Fibroblast of lung (primary cell): Measurements from ENCODE around the gene HRG. TPM values are rescaled to one million over a fixed set of nuclear protein-coding genes. Genes with fewer than 3 reads are reported as not detected.

Source experiments
- DNase-seq, 2 donors: peaks; one replicate each; pipeline versions ENCODE4 v3.0.0 to v3.0.0-alpha.2; 2010; ENCODE audit warnings: low read depth in 2 of 2
- H2AFZ ChIP-seq: 2 replicates; pipeline ENCODE4 v1.5.1; 2012; ENCODE audit warnings: low read length, control low read depth, inconsistent platforms
- H3K27ac ChIP-seq: 2 replicates; pipeline ENCODE4 v1.5.1; 2011; ENCODE audit warnings: low read length, control low read depth; ENCODE audit not compliant: insufficient read depth
- H3K27me3 ChIP-seq: 2 replicates; pipeline ENCODE4 v1.5.1; 2011; ENCODE audit warnings: mild to moderate bottlenecking, low read length; ENCODE audit not compliant: control insufficient read depth, insufficient read depth
- H3K36me3 ChIP-seq: 2 replicates; pipeline ENCODE4 v1.5.1; 2011; ENCODE audit warnings: low read length; ENCODE audit not compliant: control insufficient read depth, insufficient read depth
- H3K4me1 ChIP-seq: 2 replicates; pipeline ENCODE4 v1.5.1; 2011; ENCODE audit warnings: low read length; ENCODE audit not compliant: control insufficient read depth, insufficient read depth; ENCODE audit errors: extremely low read depth
- H3K4me2 ChIP-seq: 2 replicates; pipeline ENCODE4 v1.5.1; 2011; ENCODE audit warnings: low read length, control low read depth; ENCODE audit not compliant: insufficient read depth; ENCODE audit errors: extremely low read depth
- H3K4me3 ChIP-seq, 4 experiments: fragments of 200-600 bp in 1 of 4; sonication (generic) in 1 of 4; replicated peaks in 1 of 4; 2 replicates each; pipeline ENCODE4 v1.5.1; 2011 to 2016; ENCODE audit warnings: low read length in 4 of 4, low read depth in 3 of 4, mild to moderate bottlenecking in 3 of 4, control low read depth in 2 of 4, inconsistent platforms in 1 of 4, mixed read lengths in 1 of 4; ENCODE audit not compliant: insufficient read depth in 1 of 4; ENCODE audit errors: control extremely low read depth in 1 of 4
- H3K79me2 ChIP-seq: 2 replicates; pipeline ENCODE4 v1.5.1; 2012; ENCODE audit warnings: mild to moderate bottlenecking, low read length, inconsistent platforms; ENCODE audit not compliant: control insufficient read depth, insufficient read depth
- H3K9ac ChIP-seq: 2 replicates; pipeline ENCODE4 v1.5.1; 2011; ENCODE audit warnings: mild to moderate bottlenecking, low read length, control low read depth; ENCODE audit not compliant: insufficient read depth
- H3K9me3 ChIP-seq: 2 replicates; pipeline ENCODE4 v1.5.1; 2012; ENCODE audit warnings: low read depth, low read length; ENCODE audit not compliant: control insufficient read depth, insufficient read depth
- H4K20me1 ChIP-seq: 2 replicates; pipeline ENCODE4 v1.5.1; 2011; ENCODE audit warnings: low read length; ENCODE audit not compliant: control insufficient read depth, insufficient read depth; ENCODE audit errors: extremely low read depth
- EZH2 ChIP-seq: IDR thresholded peaks from 2 replicates; pipeline ENCODE4 v1.5.1; 2012; ENCODE audit warnings: low read length, control low read depth, mild to moderate bottlenecking; ENCODE audit errors: missing control alignments
- polyA plus RNA-seq, 2 donors: library from polyadenylated mRNA; depleted of rRNA in 1 of 2; stranded (reverse) in 1 of 2; unstranded in 1 of 2; fragments of >200 nt; gene quantifications; 2 replicates each; pipeline ENCODE4 v1.2.1, GENCODE V29; 2011 to 2012; ENCODE audit warnings: missing spikeins in 1 of 2
- total RNA-seq: library from RNA; depleted of rRNA; stranded (reverse); fragments of >200 nt; gene quantifications from 2 replicates; pipeline ENCODE4 v1.2.1, GENCODE V29; 2014
- TF ChIP-seq, protein P1 (sequence below), 2 donors: IDR thresholded peaks in 1 of 2; conservative IDR thresholded peaks in 1 of 2; 1 replicate in 1 of 2; 2 replicates in 1 of 2; pipeline ENCODE4 v1.5.1; 2011 to 2012; ENCODE audit warnings: low read length in 2 of 2, control low read depth in 1 of 2, inconsistent platforms in 1 of 2, low read depth in 1 of 2, mild to moderate bottlenecking in 1 of 2

HRG gene
- total and polyA plus RNA-seq, 2 donors (not counting 1 experiment from before 2014, with no cell fraction given), result not detected

DNA sequence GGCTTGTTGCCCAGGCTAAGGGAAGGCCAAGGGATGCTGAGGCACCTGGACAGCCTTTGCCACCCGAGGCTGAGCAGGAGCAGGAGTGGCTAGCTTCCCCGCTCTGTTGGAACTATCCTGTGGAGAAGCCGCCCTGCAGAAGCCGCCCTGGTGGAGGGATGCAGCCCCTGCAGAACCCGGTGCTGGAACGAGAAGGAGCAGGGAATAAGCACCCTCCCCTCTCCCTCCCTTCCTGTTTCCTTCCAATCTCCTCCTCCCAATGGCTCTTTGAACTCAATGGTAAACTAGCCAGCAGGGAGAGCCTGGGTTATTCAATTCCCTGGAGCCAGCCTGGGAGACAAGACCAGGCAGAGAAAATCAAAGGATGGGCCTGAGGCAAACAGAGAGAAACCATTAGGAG, 11.8 kb upstream of the HRG start:
- H3K9me3 ChIP-seq, result no peaks in the 10 kb centered on the region
- no peak overlapping the region for H3K9ac ChIP-seq
- TF ChIP-seq, protein P1, sequence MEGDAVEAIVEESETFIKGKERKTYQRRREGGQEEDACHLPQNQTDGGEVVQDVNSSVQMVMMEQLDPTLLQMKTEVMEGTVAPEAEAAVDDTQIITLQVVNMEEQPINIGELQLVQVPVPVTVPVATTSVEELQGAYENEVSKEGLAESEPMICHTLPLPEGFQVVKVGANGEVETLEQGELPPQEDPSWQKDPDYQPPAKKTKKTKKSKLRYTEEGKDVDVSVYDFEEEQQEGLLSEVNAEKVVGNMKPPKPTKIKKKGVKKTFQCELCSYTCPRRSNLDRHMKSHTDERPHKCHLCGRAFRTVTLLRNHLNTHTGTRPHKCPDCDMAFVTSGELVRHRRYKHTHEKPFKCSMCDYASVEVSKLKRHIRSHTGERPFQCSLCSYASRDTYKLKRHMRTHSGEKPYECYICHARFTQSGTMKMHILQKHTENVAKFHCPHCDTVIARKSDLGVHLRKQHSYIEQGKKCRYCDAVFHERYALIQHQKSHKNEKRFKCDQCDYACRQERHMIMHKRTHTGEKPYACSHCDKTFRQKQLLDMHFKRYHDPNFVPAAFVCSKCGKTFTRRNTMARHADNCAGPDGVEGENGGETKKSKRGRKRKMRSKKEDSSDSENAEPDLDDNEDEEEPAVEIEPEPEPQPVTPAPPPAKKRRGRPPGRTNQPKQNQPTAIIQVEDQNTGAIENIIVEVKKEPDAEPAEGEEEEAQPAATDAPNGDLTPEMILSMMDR (conservative IDR thresholded peaks at IDR 0.05 in 1 of 2, IDR thresholded peaks at IDR 0.05 in 1 of 2; ENCODE audit: low read depth in 1 of 2, low read length in 2 of 2), result peak in 1 of 2 donors; percentile 20
- no peak for TF ChIP-seq EZH2
- H3K27ac ChIP-seq, result no peak overlapping the region
- no peaks in the 10 kb centered on the region for H3K79me2 ChIP-seq
- no peaks in the 10 kb centered on the region for H4K20me1 ChIP-seq
- no peaks in the 10 kb centered on the region for H3K4me1 ChIP-seq
- no peak overlapping the region for H3K4me3 ChIP-seq
- H3K27me3 ChIP-seq, result no peaks in the 10 kb centered on the region
- DNase-seq, result no peak
- H3K36me3 ChIP-seq, result no peaks in the 10 kb centered on the region
- H2AFZ ChIP-seq, result no peak overlapping the region
- H3K4me2 ChIP-seq, result no peak overlapping the region

DNA sequence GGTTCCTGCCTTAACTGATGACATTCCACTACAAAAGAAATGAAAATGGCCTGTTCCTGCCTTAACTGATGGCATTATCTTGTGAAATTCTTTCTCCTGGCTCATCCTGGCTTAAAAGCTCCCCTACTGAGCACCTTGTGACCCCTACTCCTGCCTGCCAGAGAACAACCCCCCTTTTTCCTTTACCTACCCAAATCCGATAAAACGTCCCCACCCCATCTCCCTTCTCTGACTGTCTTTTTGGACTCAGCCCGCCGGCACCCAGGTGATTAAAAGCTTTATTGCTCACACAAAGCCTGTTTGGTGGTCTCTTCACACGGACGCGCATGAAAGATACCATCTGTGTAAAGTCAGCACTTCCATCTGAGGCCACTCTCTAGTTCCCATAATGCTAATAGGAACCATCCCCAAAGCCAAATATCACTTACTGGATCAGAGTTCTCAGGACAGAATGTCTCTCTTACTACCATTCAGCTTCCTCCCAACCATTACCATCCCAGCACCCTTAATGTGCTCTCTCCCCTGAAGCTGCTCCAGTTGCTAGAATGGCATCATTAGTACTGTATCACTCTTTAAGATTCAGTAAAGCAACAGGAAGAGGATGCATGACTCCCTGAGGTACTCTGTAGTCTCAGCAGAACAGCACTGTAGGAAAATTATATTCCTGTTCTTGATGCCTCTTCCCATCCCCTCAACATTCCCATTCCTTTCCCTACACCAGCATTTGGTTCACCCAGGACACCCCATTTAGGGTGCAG, 2.3 kb upstream of the HRG start:
- Histone ChIP-seq H4K20me1 (no peaks in the 10 kb centered on the region), H3K4me1 (no peaks in the 10 kb centered on the region), H3K4me2 (no peak overlapping the region), H2AFZ (no peak overlapping the region), H3K9me3 (no peaks in the 10 kb centered on the region), H3K79me2 (no peaks in the 10 kb centered on the region), H3K27me3 (no peaks in the 10 kb centered on the region), H3K27ac (no peak overlapping the region), H3K36me3 (no peaks in the 10 kb centered on the region), H3K9ac (no peak overlapping the region), H3K4me3 (no peak overlapping the region)
- TF ChIP-seq, protein P1 (conservative IDR thresholded peaks at IDR 0.05 in 1 of 2, IDR thresholded peaks at IDR 0.05 in 1 of 2; ENCODE audit: low read depth in 1 of 2, low read length in 2 of 2), result no peak
- no peak for TF ChIP-seq EZH2
- no peak for DNase-seq

- H3K27ac ChIP-seq, result no peak overlapping the region
- H3K9ac ChIP-seq, result no peak overlapping the region
- TF ChIP-seq EZH2, result no peak
- TF ChIP-seq, protein P1 (conservative IDR thresholded peaks at IDR 0.05 in 1 of 2, IDR thresholded peaks at IDR 0.05 in 1 of 2; ENCODE audit: low read depth in 1 of 2, low read length in 2 of 2), result no peak
- H2AFZ ChIP-seq, result no peak overlapping the region
- no peaks in the 10 kb centered on the region for H4K20me1 ChIP-seq
- no peak overlapping the region for H3K4me2 ChIP-seq
- no peak for DNase-seq
- no peak overlapping the region for H3K4me3 ChIP-seq
- no peaks in the 10 kb centered on the region for H3K4me1 ChIP-seq
- H3K36me3 ChIP-seq, result no peaks in the 10 kb centered on the region
- no peaks in the 10 kb centered on the region for H3K9me3 ChIP-seq
- H3K79me2 ChIP-seq, result no peaks in the 10 kb centered on the region
- no peaks in the 10 kb centered on the region for H3K27me3 ChIP-seq
These were observed 1.7 kb upstream of the HRG start for GRCh38 chr3:186664119-186664495.
